ENCODE results near the gene ZNF469.

GRCh38 chr16:88392111-88392510 is 9.4 kb downstream of the ZNF469 start:
- TF ChIP-seq CTCF (IDR thresholded peaks at IDR 0.05) (no peak), POLR2A (IDR thresholded peaks at IDR 0.05) (no peak), POLR2AphosphoS5 (IDR thresholded peaks at IDR 0.05) (no peak)
